H1 (cell line): ENCODE data around the gene ULBP1. TPM values are rescaled to one million over a fixed set of nuclear protein-coding genes. Genes with fewer than 3 reads are reported as not detected.

Experiments
- polyA plus RNA-seq, 7 experiments: library from polyadenylated mRNA; depleted of rRNA in 3 of 7; stranded (reverse) in 5 of 7; unstranded in 2 of 7; fragments of >200 nt in 5 of 7; fragments of 200-250 nt in 2 of 7; gene quantifications; 1 replicate in 5 of 7; 2 replicates in 1 of 7; 4 replicates in 1 of 7; pipeline versions ENCODE4 v1.2.1 to v1.2.3, GENCODE V29; 2011 to 2013; ENCODE audit warnings: missing spikeins in 2 of 7, mixed read lengths in 2 of 7
- total RNA-seq: library from RNA; stranded (reverse); fragmentation: NEBNext Ultra II Directional; extraction: Animal tissue kit (Norgen Biotek cat#: 25700); gene quantifications from 2 replicates; pipeline ENCODE4 v1.2.1, GENCODE V29; 2021

ULBP1 gene
- total and polyA plus RNA-seq, 2 of the 8 experiments (the other 6 are each of a cell fraction or from before 2014, with no cell fraction given), result 0.32 to 0.60 TPM

Other genes with a start within 250 kb of the ULBP1 start
- 20.3 and 21.7 TPM in 2 replicates for gene LATS1, start 245.8 kb upstream of the ULBP1 start, total RNA-seq
- gene LATS1, start 245.8 kb upstream of the ULBP1 start, polyA plus RNA-seq (2011; rRNA removed), result 5.9 and 8.9 TPM in 2 replicates
- 76.9 and 83.4 TPM in 2 replicates for gene NUP43, start 217.4 kb upstream of the ULBP1 start, total RNA-seq
- gene NUP43, start 217.4 kb upstream of the ULBP1 start, polyA plus RNA-seq (2011; rRNA removed), result 19.6 and 25.2 TPM in 2 replicates
- gene PCMT1, start 214.2 kb upstream of the ULBP1 start, total RNA-seq, result 91.3 and 91.4 TPM in 2 replicates
- 76.2 and 84.3 TPM in 2 replicates for gene PCMT1, start 214.2 kb upstream of the ULBP1 start, polyA plus RNA-seq (2011; rRNA removed)
- gene LRP11, start 99.6 kb upstream of the ULBP1 start, total RNA-seq, result 20.0 TPM in 2 replicates
- gene LRP11, start 99.6 kb upstream of the ULBP1 start, polyA plus RNA-seq (2011; rRNA removed), result 10.8 and 11.0 TPM in 2 replicates
- gene RAET1E, start 65.8 kb upstream of the ULBP1 start, total RNA-seq, result not detected in 2 replicates
- gene RAET1E, start 65.8 kb upstream of the ULBP1 start, polyA plus RNA-seq (2011; rRNA removed), result not detected in 2 replicates
- not detected in 2 replicates for gene RAET1G, start 40.8 kb upstream of the ULBP1 start, total RNA-seq
- gene RAET1G, start 40.8 kb upstream of the ULBP1 start, polyA plus RNA-seq (2011; rRNA removed), result 0.08 and 0.16 TPM in 2 replicates
- gene ULBP2, start 21.9 kb upstream of the ULBP1 start, total RNA-seq, result not detected in 2 replicates
- gene ULBP2, start 21.9 kb upstream of the ULBP1 start, polyA plus RNA-seq (2011; rRNA removed), result 0.05 TPM in 1 of 2 replicates, not detected in the other
- not detected in 2 replicates for gene RAET1L, start 61.6 kb downstream of the ULBP1 start, total RNA-seq
- not detected in 2 replicates for gene RAET1L, start 61.6 kb downstream of the ULBP1 start, polyA plus RNA-seq (2011; rRNA removed)
- gene ULBP3, start 105.2 kb downstream of the ULBP1 start, total RNA-seq, result 3.3 and 4.2 TPM in 2 replicates
- gene ULBP3, start 105.2 kb downstream of the ULBP1 start, polyA plus RNA-seq (2011; rRNA removed), result 1.8 and 1.9 TPM in 2 replicates
- gene PPP1R14C, start 179.1 kb downstream of the ULBP1 start, total RNA-seq, result 0.25 and 0.61 TPM in 2 replicates
- gene PPP1R14C, start 179.1 kb downstream of the ULBP1 start, polyA plus RNA-seq (2011; rRNA removed), result 0.13 and 0.30 TPM in 2 replicates